ENCODE data around the gene GPR17.

GPR17 gene

GRCh38 chr2:127641846-127642507 is 4.0 kb upstream of the GPR17 start:
- DNase-seq (ENCODE audit: low read depth, low spot score), result no peak

- DNase-seq (ENCODE audit: low read depth, low spot score), result no peak
Measured at GRCh38 chr2:127642706-127643438, 3.1 kb upstream of the GPR17 start.

GRCh38 chr2:127643439-127644065 is 2.4 kb upstream of the GPR17 start:
- DNase-seq (ENCODE audit: low read depth, low spot score), result no peak

GRCh38 chr2:127644066-127645025 is 1.6 kb upstream of the GPR17 start:
- DNase-seq (ENCODE audit: low read depth, low spot score), result no peak

- no peak for DNase-seq (ENCODE audit: low read depth, low spot score)
Measured at GRCh38 chr2:127645026-127645394, 943 bp upstream of the GPR17 start.

GRCh38 chr2:127646487-127647241 is 711 bp downstream of the GPR17 start:
- DNase-seq (ENCODE audit: low read depth, low spot score), result no peak

- no peak for DNase-seq (ENCODE audit: low read depth, low spot score)
Measured at GRCh38 chr2:127647242-127648190, 1.6 kb downstream of the GPR17 start.

GRCh38 chr2:127648321-127648720 is 2.4 kb downstream of the GPR17 start:
- no peak for DNase-seq (ENCODE audit: low read depth, low spot score)

- no peak for DNase-seq (ENCODE audit: low read depth, low spot score)
Measured at GRCh38 chr2:127649100-127649611, 3.2 kb downstream of the GPR17 start.

- no peak for DNase-seq (ENCODE audit: low read depth, low spot score)
Measured at GRCh38 chr2:127649684-127650040, 3.7 kb downstream of the GPR17 start.

GRCh38 chr2:127650041-127650784 is 4.3 kb downstream of the GPR17 start:
- DNase-seq (ENCODE audit: low read depth, low spot score), result no peak

GRCh38 chr2:127650785-127651380 is 4.9 kb downstream of the GPR17 start:
- DNase-seq (ENCODE audit: low read depth, low spot score), result no peak

GRCh38 chr2:127651381-127651809 is 5.4 kb downstream of the GPR17 start:
- no peak for DNase-seq (ENCODE audit: low read depth, low spot score)

- DNase-seq (ENCODE audit: low read depth, low spot score), result no peak
Measured at GRCh38 chr2:127651971-127652550, 6.1 kb downstream of the GPR17 start.

GRCh38 chr2:127652786-127653357 is 6.9 kb downstream of the GPR17 start:
- DNase-seq (ENCODE audit: low read depth, low spot score), result no peak

- no peak for DNase-seq (ENCODE audit: low read depth, low spot score)
Measured at GRCh38 chr2:127653421-127654083, 7.6 kb downstream of the GPR17 start.
